ENCODE results near the gene IRX4. TPM values are rescaled to one million over a fixed set of nuclear protein-coding genes. Genes with fewer than 3 reads are reported as not detected.
"Not testable (repeated sequence)": the region's sequence is repeated elsewhere in the genome, so short reads cannot be mapped to it uniquely, and the experiment has no call there.

IRX4 gene
- total RNA-seq, 2 donors from 2014 or later, result not detected

DNA sequence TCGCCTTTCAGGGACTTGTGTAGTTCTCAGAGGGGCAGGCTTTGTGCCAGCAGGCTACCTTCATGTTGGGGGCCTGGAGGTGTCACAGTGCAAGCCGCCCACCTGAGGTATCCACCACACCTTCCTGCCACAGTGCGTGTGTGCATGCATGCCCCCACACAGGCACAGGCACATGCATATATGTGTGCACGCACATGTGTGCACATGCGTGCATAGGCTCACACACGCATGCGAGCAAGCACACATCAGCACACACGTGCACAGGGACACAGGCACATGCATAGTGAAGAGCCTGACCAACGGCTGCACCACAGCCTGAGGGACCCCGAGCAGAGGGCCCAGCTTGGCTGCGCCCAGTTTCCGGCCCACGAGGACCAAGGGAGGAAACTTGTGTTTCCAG is 36.1 kb downstream of the IRX4 start:
- ATAC-seq (ENCODE audit: insufficient number of reproducible peaks, low FRiP score, low read depth) (no peak), DNase-seq (ENCODE audit: low spot score) (no peak)
- Histone ChIP-seq H3K36me3 (no peaks in the 10 kb centered on the region), H3K27ac (no peak overlapping the region), H3K9me3 (no peaks in the 10 kb centered on the region), H3K4me3 (no peak overlapping the region), H3K4me1 (ENCODE audit: control insufficient read depth in 1 of 2, low read depth in 2 of 2) (no peaks in the 10 kb centered on the region), H3K27me3 (replicated peaks; ENCODE audit: insufficient read depth) (no peaks in the 10 kb centered on the region)
- no peak for TF ChIP-seq CTCF (IDR thresholded peaks at IDR 0.05)

GRCh38 chr5:1845696-1846095 is 37.0 kb downstream of the IRX4 start:
- ATAC-seq (ENCODE audit: insufficient number of reproducible peaks, low FRiP score, low read depth), result no peak
- H3K4me3 ChIP-seq, result no peak overlapping the region
- no peaks in the 10 kb centered on the region for H3K36me3 ChIP-seq
- no peak overlapping the region for H3K27ac ChIP-seq
- H3K27me3 ChIP-seq (replicated peaks; ENCODE audit: insufficient read depth), result no peaks in the 10 kb centered on the region
- TF ChIP-seq CTCF (IDR thresholded peaks at IDR 0.05), result no peak
- H3K9me3 ChIP-seq, result no peaks in the 10 kb centered on the region
- DNase-seq (ENCODE audit: low spot score), result no peak
- no peaks in the 10 kb centered on the region for H3K4me1 ChIP-seq (ENCODE audit: control insufficient read depth in 1 of 2, low read depth in 2 of 2)

GRCh38 chr5:1844708-1845436 is 37.9 kb downstream of the IRX4 start:
- no peaks in the 10 kb centered on the region for H3K4me1 ChIP-seq (ENCODE audit: control insufficient read depth in 1 of 2, low read depth in 2 of 2)
- H3K4me3 ChIP-seq, result no peak overlapping the region
- no peaks in the 10 kb centered on the region for H3K36me3 ChIP-seq
- DNase-seq (ENCODE audit: low spot score), result no peak
- H3K27me3 ChIP-seq (replicated peaks; ENCODE audit: insufficient read depth), result no peaks in the 10 kb centered on the region
- H3K27ac ChIP-seq, result no peak overlapping the region
- TF ChIP-seq CTCF (IDR thresholded peaks at IDR 0.05), result no peak
- H3K9me3 ChIP-seq, result no peaks in the 10 kb centered on the region
- no peak for ATAC-seq (ENCODE audit: insufficient number of reproducible peaks, low FRiP score, low read depth)

DNA sequence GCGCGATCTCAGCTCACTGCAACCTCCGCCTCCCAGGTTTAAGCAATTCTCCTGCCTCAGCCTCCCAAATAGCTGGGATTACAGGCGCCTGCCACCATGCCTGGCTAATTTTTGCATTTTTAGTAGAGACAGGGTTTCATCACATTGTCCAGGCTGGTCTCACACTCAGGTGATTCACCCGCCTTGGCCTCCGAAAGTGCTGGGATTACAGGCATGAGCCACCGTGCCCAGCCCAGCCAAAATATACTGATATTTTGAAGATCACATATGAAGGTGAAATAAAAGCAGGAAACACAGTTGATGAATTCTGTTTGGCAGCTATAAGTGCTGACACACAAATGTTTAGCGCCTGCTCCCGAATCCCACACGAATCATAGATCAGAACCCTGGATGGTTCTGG is 39.0 kb downstream of the IRX4 start:
- not testable (repeated sequence) for DNase-seq (ENCODE audit: low spot score); H3K27me3 ChIP-seq (replicated peaks; ENCODE audit: insufficient read depth); ATAC-seq (ENCODE audit: insufficient number of reproducible peaks, low FRiP score, low read depth); H3K27ac ChIP-seq; H3K4me3 ChIP-seq; H3K36me3 ChIP-seq; H3K4me1 ChIP-seq (ENCODE audit: control insufficient read depth in 1 of 2, low read depth in 2 of 2); H3K9me3 ChIP-seq

DNA sequence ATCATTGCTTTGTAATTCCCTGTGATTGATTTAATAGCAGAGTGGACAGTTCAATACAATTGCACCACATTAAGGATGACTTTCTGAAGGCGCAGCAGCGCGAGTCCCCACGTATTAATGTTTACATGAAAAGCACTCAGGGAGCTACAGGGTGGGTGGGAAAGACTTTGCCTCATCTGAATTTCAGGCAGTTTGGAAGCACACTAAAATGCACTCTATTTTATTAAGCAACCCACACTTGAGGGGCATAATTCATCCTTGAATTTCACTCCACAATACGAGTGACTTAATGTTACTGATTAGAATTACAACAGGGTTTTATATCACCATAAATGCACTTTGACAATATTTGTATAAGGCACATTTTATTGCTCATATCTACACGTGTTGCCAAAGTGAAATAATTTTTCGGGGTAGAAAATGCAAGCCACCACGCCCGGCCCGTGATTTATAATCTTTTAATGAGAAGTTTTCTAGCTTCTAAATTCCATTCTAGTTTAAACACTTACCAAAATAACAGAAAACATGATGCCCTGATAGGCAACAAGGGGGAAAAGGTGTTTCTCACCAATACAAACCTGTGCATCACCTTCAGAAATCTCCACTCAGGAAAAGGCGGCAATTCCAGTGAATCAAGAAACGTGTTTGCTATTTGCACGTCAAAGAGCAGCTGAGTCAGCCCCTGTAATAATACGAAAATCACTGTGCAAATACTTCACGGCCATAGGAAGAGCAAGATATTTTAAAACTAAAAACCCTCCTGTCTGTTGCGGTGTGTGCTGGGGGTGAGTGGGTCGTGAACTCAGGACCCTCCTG is 40.5 kb downstream of the IRX4 start:
- no peak for TF ChIP-seq CTCF (IDR thresholded peaks at IDR 0.05)
- Histone ChIP-seq H3K4me3 (no peak overlapping the region), H3K4me1 (ENCODE audit: control insufficient read depth in 1 of 2, low read depth in 2 of 2) (no peaks in the 10 kb centered on the region), H3K27ac (no peak overlapping the region), H3K9me3 (no peaks in the 10 kb centered on the region), H3K36me3 (no peaks in the 10 kb centered on the region), H3K27me3 (replicated peaks; ENCODE audit: insufficient read depth) (no peaks in the 10 kb centered on the region)
- no peak for ATAC-seq (ENCODE audit: insufficient number of reproducible peaks, low FRiP score, low read depth)
- DNase-seq (ENCODE audit: low spot score), result no peak

All from thoracic aorta (tissue), 2 donors.